GM12801 (cell line): ENCODE data around the gene HCFC1R1.

ENCODE experiments used
- TF ChIP-seq, protein P1 (sequence below): IDR thresholded peaks from one replicate; pipeline ENCODE4 v1.5.1; 2011; ENCODE audit warnings: control low read depth; ENCODE audit not compliant: insufficient read length; ENCODE audit errors: extremely low read depth

HCFC1R1 gene

DNA sequence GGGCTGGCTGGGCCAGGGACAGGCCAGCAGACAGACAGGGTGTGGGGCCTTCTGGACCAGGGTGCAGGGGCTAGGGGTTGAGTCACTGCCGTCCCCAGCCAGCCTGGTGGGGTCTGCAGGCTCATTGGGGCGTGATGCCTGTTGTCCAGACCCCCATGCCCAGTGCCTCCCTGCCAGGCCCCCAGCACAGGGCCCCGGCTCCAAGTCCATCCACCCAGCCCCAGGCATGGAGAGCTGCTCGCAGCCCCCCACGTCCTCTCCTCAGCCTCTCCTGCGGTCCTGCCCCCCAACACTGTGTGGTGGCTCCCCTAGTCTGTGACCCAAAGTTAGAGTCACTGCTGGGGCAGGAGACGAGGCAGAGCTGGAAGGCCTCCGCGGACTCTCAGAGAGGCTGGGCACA is 36.5 kb downstream of the HCFC1R1 start:
- TF ChIP-seq, protein P1, sequence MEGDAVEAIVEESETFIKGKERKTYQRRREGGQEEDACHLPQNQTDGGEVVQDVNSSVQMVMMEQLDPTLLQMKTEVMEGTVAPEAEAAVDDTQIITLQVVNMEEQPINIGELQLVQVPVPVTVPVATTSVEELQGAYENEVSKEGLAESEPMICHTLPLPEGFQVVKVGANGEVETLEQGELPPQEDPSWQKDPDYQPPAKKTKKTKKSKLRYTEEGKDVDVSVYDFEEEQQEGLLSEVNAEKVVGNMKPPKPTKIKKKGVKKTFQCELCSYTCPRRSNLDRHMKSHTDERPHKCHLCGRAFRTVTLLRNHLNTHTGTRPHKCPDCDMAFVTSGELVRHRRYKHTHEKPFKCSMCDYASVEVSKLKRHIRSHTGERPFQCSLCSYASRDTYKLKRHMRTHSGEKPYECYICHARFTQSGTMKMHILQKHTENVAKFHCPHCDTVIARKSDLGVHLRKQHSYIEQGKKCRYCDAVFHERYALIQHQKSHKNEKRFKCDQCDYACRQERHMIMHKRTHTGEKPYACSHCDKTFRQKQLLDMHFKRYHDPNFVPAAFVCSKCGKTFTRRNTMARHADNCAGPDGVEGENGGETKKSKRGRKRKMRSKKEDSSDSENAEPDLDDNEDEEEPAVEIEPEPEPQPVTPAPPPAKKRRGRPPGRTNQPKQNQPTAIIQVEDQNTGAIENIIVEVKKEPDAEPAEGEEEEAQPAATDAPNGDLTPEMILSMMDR: no peak

DNA sequence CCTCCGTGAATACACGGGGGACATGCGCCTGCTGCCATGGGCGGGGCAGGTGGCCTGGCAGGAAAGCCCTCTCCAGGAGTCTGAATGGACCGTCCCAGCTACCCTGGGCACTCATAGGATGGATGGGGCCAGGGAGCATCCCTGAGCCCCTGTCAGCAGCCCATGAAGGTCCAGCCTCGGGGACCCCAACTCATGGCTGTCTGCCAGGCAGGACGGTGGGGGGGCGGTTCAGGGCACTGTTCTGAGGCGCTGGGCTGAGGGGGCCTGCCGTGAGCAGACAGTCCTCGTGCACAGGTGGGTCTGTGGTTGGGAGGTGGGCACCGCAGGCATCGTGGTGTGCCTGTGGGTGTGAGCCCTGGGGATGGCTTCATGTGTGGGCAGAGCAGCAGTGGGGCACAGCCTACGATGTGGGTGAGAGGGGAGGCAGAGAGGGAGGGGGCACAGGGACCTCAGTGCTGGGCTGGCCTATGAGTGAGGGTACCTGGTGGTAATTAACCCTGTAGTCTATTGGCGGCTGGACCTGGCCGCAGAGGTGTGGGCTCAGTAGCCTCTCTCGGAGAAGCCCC is 37.0 kb downstream of the HCFC1R1 start:
- TF ChIP-seq, protein P1: no peak

DNA sequence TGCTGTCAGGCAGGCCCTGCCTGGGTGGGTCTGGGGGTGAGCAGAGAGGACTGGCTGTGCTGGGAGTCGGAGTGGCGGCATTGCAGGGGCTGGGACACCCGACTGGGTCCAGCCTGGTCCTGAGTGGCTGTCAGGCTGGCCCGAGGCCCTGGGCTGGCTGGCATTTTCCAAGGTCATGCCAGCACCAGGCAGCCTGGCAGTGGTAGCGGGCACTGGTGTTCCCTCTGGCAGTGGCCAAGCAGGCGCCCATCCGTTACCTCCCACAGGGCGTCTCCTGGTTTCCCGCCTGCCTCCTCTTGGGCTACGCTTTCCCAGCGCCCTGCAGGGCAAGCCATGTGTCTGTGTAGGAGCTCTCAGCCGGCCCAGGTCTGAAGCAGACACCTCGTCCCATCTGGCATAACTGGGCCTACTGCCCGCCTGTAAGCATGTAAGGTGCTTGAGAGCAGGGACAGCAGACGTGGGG is 37.8 kb downstream of the HCFC1R1 start:
- TF ChIP-seq, protein P1: no peak

DNA sequence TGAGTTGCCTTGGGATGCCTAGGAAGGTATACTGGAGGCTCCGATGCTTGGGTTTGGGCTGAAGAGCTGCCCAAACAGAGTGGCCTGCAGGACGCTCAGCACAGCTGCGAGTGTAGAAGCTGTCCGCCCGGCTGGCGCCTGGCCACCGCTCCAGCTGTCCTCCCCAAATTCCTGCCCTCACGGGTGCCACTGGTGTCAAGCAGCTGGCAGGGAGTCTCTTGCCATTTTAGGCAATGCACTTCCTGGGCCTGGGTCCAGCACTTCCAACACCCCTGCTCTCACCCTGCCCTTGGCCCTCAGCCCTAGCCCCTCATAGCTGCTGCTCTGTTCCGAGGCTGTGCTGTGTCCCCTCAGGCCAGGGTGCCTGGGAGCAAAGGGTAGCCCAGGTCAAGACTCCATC is 38.3 kb downstream of the HCFC1R1 start:
- TF ChIP-seq, protein P1: no peak

DNA sequence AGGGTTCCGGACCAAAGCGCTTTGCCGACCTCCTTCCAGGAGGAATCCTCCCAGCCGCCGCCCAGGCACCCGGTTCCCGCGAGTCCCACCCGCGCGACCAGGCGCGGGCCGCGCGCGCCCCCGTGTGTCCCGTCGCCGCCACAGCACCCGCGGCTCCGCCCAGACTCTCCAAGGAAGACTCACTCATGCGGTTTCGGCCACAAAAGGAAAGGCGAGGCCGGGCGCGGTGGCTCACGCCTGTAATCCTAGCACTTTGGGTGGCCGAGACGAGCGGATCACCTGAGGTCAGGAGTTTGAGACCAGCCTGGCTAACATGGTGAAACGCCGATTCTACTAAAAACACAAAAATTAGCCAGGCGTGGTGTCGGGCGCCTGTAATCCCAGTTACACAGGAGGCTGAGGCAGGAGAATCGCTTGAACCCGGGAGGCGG is 40.0 kb downstream of the HCFC1R1 start:
- TF ChIP-seq, protein P1: no peak

DNA sequence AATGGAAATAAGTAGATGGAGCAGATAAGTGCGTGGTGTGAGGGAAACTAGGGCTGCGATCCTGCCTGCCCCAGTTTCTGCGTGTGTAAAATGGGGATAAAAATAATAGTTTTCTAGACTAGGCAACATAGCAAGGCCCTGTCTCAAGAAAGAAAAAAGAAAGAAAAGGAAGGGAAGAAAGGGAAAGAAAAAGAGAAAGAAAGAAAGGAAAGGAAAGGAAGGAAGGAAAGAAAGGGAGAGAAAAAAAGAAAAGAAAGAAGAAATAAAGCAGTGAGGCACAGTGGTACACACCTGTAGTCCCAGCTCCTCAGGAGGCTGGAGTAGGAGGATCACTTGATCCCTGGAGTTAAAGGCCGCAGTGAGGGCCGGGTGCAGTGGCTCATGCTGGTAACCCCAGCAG is 41.3 kb downstream of the HCFC1R1 start:
- TF ChIP-seq, protein P1: no peak

DNA sequence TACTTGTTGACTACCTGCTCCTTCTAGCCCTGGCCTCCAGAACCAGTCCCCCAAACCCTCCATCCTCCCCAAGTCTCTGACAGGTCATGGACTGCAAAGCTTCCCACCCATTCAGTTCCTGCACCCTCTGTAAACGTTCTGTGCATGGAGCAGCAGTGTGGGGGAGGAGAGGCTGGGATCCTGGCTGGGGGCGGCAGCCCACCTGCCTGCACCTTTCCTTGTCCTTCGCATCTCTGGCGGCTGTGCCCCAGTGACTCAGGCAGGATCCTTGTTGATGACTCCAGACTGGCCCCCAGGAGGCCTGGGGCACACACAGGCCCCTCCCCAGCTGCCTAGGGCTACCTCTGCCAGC is 41.9 kb downstream of the HCFC1R1 start:
- TF ChIP-seq, protein P1: no peak
